Measurements from ENCODE around the gene EXOC3L2.

DNA sequence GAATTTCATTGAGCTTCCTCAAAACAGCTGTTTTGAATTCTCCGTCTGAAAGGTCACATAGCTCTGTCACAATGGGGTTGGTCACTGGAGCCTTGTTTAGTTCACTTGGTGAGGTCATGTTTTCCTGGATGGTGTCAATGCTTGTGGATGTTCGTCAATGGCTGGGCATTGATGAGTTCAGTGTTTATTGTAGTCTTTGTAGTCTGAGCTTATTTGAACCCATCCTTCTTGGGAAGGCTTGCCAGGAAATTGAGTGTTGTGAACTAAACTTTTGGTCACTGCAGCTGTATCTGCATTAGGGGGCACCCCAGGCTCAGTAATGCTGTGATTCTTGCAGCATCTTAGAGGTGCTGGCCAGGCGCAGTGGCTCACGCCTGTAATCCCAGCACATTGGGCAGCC lies 44.6 kb downstream of the EXOC3L2 start:
- TF ChIP-seq, protein P1, sequence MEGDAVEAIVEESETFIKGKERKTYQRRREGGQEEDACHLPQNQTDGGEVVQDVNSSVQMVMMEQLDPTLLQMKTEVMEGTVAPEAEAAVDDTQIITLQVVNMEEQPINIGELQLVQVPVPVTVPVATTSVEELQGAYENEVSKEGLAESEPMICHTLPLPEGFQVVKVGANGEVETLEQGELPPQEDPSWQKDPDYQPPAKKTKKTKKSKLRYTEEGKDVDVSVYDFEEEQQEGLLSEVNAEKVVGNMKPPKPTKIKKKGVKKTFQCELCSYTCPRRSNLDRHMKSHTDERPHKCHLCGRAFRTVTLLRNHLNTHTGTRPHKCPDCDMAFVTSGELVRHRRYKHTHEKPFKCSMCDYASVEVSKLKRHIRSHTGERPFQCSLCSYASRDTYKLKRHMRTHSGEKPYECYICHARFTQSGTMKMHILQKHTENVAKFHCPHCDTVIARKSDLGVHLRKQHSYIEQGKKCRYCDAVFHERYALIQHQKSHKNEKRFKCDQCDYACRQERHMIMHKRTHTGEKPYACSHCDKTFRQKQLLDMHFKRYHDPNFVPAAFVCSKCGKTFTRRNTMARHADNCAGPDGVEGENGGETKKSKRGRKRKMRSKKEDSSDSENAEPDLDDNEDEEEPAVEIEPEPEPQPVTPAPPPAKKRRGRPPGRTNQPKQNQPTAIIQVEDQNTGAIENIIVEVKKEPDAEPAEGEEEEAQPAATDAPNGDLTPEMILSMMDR (IDR thresholded peaks at IDR 0.05): no peak
- TF ChIP-seq POLR2AphosphoS5 (IDR thresholded peaks at IDR 0.05) (no peak), POLR2A (IDR thresholded peaks at IDR 0.05) (no peak), EP300 (IDR thresholded peaks at IDR 0.05) (no peak)
